GM12878 (cell line): Measurements from ENCODE around the gene DPP6. TPM values are rescaled to one million over a fixed set of nuclear protein-coding genes. Genes with fewer than 3 reads are reported as not detected.

ENCODE experiments used
- CBX3 ChIP-seq: fragments of 200-600 bp; sonication (generic); IDR thresholded peaks from 2 replicates; pipeline ENCODE4 v1.6.1; 2016; ENCODE audit warnings: low read depth, borderline replicate concordance
- CHD4 ChIP-seq: fragments of 200-600 bp; sonication (generic); IDR thresholded peaks from 2 replicates; pipeline ENCODE4 v1.6.1; 2016; ENCODE audit warnings: mild to moderate bottlenecking
- ESRRA ChIP-seq: IDR thresholded peaks from 2 replicates; pipeline ENCODE4 v1.6.1; 2012; ENCODE audit warnings: mild to moderate bottlenecking, low read length, improper control_type of control experiment
- FOS ChIP-seq: IDR thresholded peaks from 3 replicates; pipeline ENCODE4 v1.6.1; 2011; ENCODE audit warnings: borderline replicate concordance; ENCODE audit not compliant: insufficient read length; ENCODE audit errors: extremely low read depth
- KDM1A ChIP-seq: fragments of 200-600 bp; sonication (generic); IDR thresholded peaks from 2 replicates; pipeline ENCODE4 v1.6.1; 2016; ENCODE audit warnings: borderline replicate concordance
- LARP7 ChIP-seq: fragments of 450-650 bp; IDR thresholded peaks from 2 replicates; pipeline ENCODE4 v1.6.1; 2017; ENCODE audit warnings: mild to moderate bottlenecking
- NFIC ChIP-seq: IDR thresholded peaks from 2 replicates; pipeline ENCODE4 v1.6.1; 2012; ENCODE audit warnings: low read depth, mild to moderate bottlenecking, inconsistent platforms, low read length, moderate library complexity
- NFYB ChIP-seq: IDR thresholded peaks from 2 replicates; pipeline ENCODE4 v1.6.1; 2011; ENCODE audit warnings: low read depth, mild to moderate bottlenecking, low read length, improper control_type of control experiment, moderate library complexity; ENCODE audit not compliant: insufficient read depth
- NR2C2 ChIP-seq: IDR thresholded peaks from 2 replicates; pipeline ENCODE4 v1.6.1; 2011; ENCODE audit warnings: borderline replicate concordance, low read depth; ENCODE audit not compliant: control insufficient read depth, insufficient read length
- RAD51 ChIP-seq: fragments of 450-650 bp; IDR thresholded peaks from 2 replicates; pipeline ENCODE4 v1.6.1; 2016; ENCODE audit warnings: moderate library complexity, mild to moderate bottlenecking, inconsistent platforms
- SIN3A ChIP-seq: IDR thresholded peaks from 2 replicates; pipeline ENCODE4 v1.6.1; 2012; ENCODE audit warnings: low read depth, low read length, improper control_type of control experiment
- SMARCA5 ChIP-seq: fragments of 450-650 bp; IDR thresholded peaks from 2 replicates; pipeline ENCODE4 v1.6.1; 2017; ENCODE audit warnings: mild to moderate bottlenecking
- SREBF2 ChIP-seq: IDR thresholded peaks from 2 replicates; pipeline ENCODE4 v1.6.1; 2012; ENCODE audit warnings: mild to moderate bottlenecking, low read length
- SUPT20H ChIP-seq: IDR thresholded peaks from 2 replicates; pipeline ENCODE4 v1.6.1; 2011; ENCODE audit warnings: low read depth, mild to moderate bottlenecking, low read length, moderate library complexity, borderline replicate concordance; ENCODE audit not compliant: control insufficient read depth
- TBL1XR1 ChIP-seq: IDR thresholded peaks from 2 replicates; pipeline ENCODE4 v1.6.1; 2012; ENCODE audit warnings: low read depth, low read length, improper control_type of control experiment
- TCF3 ChIP-seq: IDR thresholded peaks from 2 replicates; pipeline ENCODE4 v1.6.1; 2012; ENCODE audit warnings: low read depth, mild to moderate bottlenecking, low read length, borderline replicate concordance; ENCODE audit not compliant: insufficient read depth
- ZBED1 ChIP-seq: IDR thresholded peaks from 2 replicates; pipeline ENCODE4 v1.6.1; 2016; ENCODE audit warnings: borderline replicate concordance
- ZNF217 ChIP-seq: fragments of 450-650 bp; IDR thresholded peaks from 2 replicates; pipeline ENCODE4 v1.6.1; 2017; ENCODE audit warnings: antibody characterized with exemption, mild to moderate bottlenecking
- ZNF384 ChIP-seq: IDR thresholded peaks from 2 replicates; pipeline ENCODE4 v1.6.1; 2012; ENCODE audit warnings: low read depth, mild to moderate bottlenecking, low read length, improper control_type of control experiment, borderline replicate concordance
- ZNF622 ChIP-seq: fragments of 450-650 bp; IDR thresholded peaks from 2 replicates; pipeline ENCODE4 v1.6.1; 2017; ENCODE audit warnings: mild to moderate bottlenecking, inconsistent platforms
- ZSCAN29 ChIP-seq: fragments of 450-650 bp; IDR thresholded peaks from 2 replicates; pipeline ENCODE4 v1.6.1; 2017; ENCODE audit warnings: mild to moderate bottlenecking, moderate library complexity
- ZZZ3 ChIP-seq: IDR thresholded peaks from 2 replicates; pipeline ENCODE4 v1.6.1; 2011; ENCODE audit warnings: low read depth; ENCODE audit not compliant: control insufficient read depth, insufficient read length
- polyA plus RNA-seq, 11 experiments: library from polyadenylated mRNA; depleted of rRNA in 4 of 11; unstranded in 6 of 11; stranded (reverse) in 5 of 11; fragments of >200 nt; fragmentation: Nextera tagmentation in 4 of 11; fragmentation: Illumina TruSeq in 1 of 11; extraction: Ambion mirVana in 4 of 11; extraction: Trizol in 1 of 11; gene quantifications; 1 replicate in 1 of 11; 2 replicates in 10 of 11; pipeline versions ENCODE4 v1.2.1 to v1.2.3, GENCODE V29; 2011 to 2016; ENCODE audit warnings: inconsistent platforms in 2 of 11, missing spikeins in 2 of 11, low read depth in 1 of 11
- total RNA-seq, 4 experiments: library from RNA; depleted of rRNA in 3 of 4; stranded (reverse); fragments of >200 nt in 3 of 4; fragmentation: Illumina TruSeq in 1 of 4; extraction: Trizol in 1 of 4; gene quantifications; 2 replicates each; pipeline versions ENCODE4 v1.2.1 to v1.2.3, GENCODE V29; 2013 to 2021
- TF ChIP-seq, protein P1 (sequence below): fragments of 450-650 bp; IDR thresholded peaks from 2 replicates; pipeline ENCODE4 v1.6.1; 2018; ENCODE audit warnings: mild to moderate bottlenecking, low read depth, moderate library complexity; ENCODE audit not compliant: partially characterized antibody
- TF ChIP-seq, protein P2 (sequence below): fragments of 450-650 bp; IDR thresholded peaks from 2 replicates; pipeline ENCODE4 v1.6.1; 2017; ENCODE audit warnings: antibody characterized with exemption, mild to moderate bottlenecking, moderate library complexity
- TF ChIP-seq, protein P3 (sequence below): IDR thresholded peaks from 2 replicates; pipeline ENCODE4 v1.6.1; 2012; ENCODE audit warnings: low read depth, low read length, improper control_type of control experiment
- TF ChIP-seq, protein P4 (sequence below): fragments of 450-650 bp; IDR thresholded peaks from 2 replicates; pipeline ENCODE4 v1.6.1; 2016; ENCODE audit warnings: mild to moderate bottlenecking

The DPP6 gene
- total and polyA plus RNA-seq, 10 of the 15 experiments (the other 5 are each of a cell fraction or from before 2014, with no cell fraction given) = not detected

DNA sequence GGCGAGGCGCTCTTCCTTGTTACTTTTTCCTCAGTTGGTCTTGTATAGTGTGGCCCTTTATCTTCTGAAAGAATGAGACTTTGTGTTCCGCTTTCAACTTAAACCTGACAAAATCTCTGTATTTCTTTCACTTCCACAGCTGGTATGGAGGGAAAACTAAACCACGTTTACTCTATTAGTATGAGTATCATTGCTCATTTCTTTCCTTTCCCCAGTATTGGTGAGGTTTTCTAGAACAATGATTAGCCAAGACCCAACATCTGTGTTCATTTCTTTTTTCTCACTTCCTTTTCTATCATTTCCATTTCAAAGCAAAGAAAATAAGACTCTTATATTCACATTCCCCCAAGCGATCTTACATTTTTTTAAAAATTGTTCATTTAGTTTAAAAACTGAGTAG, 785.4 kb downstream of the DPP6 start (continued):
- TF ChIP-seq, protein P1, sequence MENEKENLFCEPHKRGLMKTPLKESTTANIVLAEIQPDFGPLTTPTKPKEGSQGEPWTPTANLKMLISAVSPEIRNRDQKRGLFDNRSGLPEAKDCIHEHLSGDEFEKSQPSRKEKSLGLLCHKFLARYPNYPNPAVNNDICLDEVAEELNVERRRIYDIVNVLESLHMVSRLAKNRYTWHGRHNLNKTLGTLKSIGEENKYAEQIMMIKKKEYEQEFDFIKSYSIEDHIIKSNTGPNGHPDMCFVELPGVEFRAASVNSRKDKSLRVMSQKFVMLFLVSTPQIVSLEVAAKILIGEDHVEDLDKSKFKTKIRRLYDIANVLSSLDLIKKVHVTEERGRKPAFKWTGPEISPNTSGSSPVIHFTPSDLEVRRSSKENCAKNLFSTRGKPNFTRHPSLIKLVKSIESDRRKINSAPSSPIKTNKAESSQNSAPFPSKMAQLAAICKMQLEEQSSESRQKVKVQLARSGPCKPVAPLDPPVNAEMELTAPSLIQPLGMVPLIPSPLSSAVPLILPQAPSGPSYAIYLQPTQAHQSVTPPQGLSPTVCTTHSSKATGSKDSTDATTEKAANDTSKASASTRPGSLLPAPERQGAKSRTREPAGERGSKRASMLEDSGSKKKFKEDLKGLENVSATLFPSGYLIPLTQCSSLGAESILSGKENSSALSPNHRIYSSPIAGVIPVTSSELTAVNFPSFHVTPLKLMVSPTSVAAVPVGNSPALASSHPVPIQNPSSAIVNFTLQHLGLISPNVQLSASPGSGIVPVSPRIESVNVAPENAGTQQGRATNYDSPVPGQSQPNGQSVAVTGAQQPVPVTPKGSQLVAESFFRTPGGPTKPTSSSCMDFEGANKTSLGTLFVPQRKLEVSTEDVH = no peak
- TF ChIP-seq TBL1XR1 = no peak
- no peak for TF ChIP-seq ZNF622
- no peak for TF ChIP-seq SUPT20H
- TF ChIP-seq ZSCAN29 = no peak
- peak; percentile 46; the same call in 1 of the 2 replicates for TF ChIP-seq ZNF217
- TF ChIP-seq, protein P2, sequence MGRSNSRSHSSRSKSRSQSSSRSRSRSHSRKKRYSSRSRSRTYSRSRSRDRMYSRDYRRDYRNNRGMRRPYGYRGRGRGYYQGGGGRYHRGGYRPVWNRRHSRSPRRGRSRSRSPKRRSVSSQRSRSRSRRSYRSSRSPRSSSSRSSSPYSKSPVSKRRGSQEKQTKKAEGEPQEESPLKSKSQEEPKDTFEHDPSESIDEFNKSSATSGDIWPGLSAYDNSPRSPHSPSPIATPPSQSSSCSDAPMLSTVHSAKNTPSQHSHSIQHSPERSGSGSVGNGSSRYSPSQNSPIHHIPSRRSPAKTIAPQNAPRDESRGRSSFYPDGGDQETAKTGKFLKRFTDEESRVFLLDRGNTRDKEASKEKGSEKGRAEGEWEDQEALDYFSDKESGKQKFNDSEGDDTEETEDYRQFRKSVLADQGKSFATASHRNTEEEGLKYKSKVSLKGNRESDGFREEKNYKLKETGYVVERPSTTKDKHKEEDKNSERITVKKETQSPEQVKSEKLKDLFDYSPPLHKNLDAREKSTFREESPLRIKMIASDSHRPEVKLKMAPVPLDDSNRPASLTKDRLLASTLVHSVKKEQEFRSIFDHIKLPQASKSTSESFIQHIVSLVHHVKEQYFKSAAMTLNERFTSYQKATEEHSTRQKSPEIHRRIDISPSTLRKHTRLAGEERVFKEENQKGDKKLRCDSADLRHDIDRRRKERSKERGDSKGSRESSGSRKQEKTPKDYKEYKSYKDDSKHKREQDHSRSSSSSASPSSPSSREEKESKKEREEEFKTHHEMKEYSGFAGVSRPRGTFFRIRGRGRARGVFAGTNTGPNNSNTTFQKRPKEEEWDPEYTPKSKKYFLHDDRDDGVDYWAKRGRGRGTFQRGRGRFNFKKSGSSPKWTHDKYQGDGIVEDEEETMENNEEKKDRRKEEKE = no peak
- no peak for TF ChIP-seq CBX3
- no peak for TF ChIP-seq SIN3A
- no peak for TF ChIP-seq ZBED1
- no peak for TF ChIP-seq SREBF2
- TF ChIP-seq, protein P3, sequence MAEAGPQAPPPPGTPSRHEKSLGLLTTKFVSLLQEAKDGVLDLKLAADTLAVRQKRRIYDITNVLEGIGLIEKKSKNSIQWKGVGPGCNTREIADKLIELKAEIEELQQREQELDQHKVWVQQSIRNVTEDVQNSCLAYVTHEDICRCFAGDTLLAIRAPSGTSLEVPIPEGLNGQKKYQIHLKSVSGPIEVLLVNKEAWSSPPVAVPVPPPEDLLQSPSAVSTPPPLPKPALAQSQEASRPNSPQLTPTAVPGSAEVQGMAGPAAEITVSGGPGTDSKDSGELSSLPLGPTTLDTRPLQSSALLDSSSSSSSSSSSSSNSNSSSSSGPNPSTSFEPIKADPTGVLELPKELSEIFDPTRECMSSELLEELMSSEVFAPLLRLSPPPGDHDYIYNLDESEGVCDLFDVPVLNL = no peak
- no peak for TF ChIP-seq KDM1A
- no peak for TF ChIP-seq NFYB
- no peak for TF ChIP-seq ZNF384
- TF ChIP-seq SMARCA5 = no peak
- TF ChIP-seq, protein P4, sequence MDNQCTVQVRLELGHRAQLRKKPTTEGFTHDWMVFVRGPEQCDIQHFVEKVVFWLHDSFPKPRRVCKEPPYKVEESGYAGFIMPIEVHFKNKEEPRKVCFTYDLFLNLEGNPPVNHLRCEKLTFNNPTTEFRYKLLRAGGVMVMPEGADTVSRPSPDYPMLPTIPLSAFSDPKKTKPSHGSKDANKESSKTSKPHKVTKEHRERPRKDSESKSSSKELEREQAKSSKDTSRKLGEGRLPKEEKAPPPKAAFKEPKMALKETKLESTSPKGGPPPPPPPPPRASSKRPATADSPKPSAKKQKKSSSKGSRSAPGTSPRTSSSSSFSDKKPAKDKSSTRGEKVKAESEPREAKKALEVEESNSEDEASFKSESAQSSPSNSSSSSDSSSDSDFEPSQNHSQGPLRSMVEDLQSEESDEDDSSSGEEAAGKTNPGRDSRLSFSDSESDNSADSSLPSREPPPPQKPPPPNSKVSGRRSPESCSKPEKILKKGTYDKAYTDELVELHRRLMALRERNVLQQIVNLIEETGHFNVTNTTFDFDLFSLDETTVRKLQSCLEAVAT = peak; percentile 52; the same call in 1 of the 2 replicates
- 0 out of 2 replicates have a peak, but pooled peaks have one; percentile 19 for TF ChIP-seq TCF3
- no peak for TF ChIP-seq LARP7
- TF ChIP-seq ESRRA = no peak
- no peak for TF ChIP-seq FOS
- no peak for TF ChIP-seq ZZZ3
- TF ChIP-seq NR2C2 = no peak
- TF ChIP-seq CHD4 = no peak
- TF ChIP-seq RAD51 = no peak
- peak; percentile 36; the same call in 1 of the 2 replicates for TF ChIP-seq NFIC
